NCI-H2029 (cell line): ENCODE results near the gene C20orf96.
"Not testable (repeated sequence)": the region's sequence is repeated elsewhere in the genome, so short reads cannot be mapped to it uniquely, and the experiment has no call there.

Source experiments
- DNase-seq: peaks from one replicate; lab custom pipeline; 2025; lab: John Stamatoyannopoulos, UW

The C20orf96 gene

DNA sequence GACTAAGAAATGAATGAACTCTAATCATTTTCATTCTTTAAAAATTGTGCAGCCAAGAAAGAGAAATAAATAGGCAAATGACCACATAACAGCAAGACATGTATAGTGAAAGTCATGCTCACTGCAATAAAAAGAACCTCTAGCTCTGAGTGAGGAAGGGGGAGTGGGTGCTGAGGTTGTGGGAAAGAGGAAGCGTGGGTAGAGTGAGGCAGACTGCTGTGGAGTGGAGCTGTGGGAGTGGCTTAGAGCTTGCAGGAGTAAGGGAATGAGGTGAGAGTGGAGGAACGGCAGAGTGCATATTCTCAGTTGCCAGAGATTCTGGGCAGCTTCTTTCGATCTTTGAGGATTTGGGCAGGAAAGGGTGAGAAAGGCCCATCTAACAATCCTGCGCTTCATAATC, 53.1 kb downstream of the C20orf96 start:
- no peak for DNase-seq

DNA sequence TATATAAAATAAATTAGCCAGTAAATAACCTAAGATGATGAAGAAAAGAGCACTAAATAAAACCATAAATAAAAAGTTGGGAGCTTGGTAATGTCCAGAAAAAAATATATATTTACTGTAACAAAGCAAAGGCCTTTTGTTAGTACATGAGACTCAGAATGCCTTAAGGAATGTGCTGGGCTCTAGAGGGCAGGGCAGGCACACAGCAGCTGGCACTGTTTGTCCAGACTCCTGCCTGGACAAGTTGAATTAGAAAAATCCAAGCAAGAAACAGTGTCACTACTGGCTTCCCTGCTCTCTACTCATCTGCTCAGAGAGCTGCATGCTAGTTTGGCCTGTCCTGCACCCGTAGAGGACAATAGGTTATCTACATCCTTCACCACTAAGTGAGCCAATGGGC, 54.7 kb downstream of the C20orf96 start:
- DNase-seq, result no peak

DNA sequence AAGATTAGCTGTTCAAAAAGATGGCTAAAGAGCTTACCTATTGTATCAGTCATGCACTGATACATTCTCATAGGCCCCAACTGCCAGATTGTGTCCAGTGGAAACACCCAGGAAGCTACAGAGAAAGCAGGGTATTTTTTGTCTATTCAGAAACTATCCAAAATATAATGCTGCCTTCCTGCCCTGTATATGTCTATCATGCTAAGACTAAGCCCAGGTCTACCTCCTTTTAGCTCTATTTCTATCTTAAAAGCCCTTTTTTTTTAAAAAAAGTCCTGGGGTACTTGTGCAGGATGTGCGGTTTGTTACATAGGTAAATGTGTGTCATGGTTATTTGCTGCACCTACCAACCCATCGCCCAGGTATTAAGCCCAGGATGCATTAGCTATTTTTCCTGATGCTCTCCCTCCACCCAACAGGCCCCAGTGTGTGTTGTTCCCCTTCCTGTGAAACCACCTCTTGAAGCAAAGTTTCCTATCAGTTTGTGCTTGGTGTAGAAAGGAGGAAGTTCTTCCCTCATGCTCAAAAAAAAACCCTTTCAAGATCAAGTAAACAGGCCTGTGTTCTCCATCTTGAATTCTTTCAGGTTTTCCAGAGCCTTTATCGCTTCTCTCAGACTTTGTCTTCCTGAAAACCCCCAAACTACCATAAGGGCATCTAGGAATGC, 63.0 kb downstream of the C20orf96 start:
- no peak for DNase-seq

DNA sequence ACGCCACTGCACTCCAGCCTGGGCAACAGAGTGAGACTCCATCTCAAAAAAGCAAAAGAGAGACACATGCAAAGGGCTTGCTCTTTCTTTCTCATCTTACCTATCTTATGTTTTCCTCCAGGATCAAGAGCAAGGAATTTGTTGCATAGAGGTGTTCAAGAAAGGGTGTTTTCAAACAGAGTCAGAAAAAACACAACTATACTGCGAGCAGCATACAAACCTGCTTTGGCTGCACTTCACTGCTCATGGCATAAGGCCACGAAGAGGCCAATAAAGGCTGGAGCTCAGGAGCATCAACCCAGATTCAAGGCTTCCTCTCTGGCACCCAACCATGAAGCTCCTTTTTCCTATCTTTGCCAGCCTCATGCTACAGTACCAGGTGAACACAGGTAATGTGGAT, 63.6 kb downstream of the C20orf96 start, which contains the start of gene DEFB129:
Gene DEFB129, plus strand, starts transcription at position 301 of the 400 bp plus-strand sequence. Its CDS starts 31 bp downstream, at position 332.
- DNase-seq, result no peak

DNA sequence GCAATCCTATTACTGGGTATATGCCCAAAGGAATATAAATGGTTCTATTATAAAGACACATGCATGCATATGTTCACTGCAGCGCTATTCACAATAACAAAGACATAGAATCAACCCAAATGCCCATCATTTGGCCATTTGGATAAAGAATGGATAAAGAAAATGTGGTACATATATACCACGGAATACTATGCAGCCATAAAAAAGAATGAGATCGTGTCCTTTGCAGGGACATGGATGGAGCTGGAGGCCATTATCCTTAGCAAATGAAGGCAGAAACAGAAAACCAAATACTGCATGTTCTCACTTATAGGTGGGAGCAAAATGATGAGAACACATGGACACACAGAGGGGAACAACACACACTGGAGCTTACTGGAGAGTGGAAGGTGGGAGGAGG, 64.7 kb downstream of the C20orf96 start:
- DNase-seq, result not testable (repeated sequence)

DNA sequence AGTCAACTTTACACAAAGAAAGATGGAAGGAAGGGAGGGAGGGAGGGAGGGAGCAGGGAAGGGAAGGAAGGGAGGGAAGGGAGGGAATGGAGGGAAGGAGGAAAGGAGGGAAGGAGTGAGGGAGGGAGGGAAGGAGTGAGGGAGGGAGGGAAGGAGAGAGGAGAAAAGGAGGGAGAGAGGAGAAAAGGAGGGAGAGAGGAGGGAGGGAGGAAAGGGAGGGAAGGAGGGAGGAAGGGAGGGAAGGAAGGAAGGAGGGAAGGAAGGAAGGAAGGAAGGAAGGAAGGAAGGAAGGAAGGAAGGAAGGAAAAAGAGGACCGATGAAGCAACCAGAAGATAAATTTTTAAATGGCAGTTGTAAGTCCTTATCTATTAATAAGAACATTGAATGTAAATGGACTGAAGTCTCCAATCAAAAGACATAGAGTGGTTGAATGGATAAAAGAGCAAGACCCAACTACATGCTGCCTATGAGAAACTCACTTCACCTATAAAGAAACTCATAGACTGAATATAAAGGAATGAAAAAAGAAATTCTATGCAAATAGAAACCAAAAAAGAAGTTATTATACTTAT, 69.2 kb downstream of the C20orf96 start:
- DNase-seq, result no peak
